Femur (tissue), 1 donor: Measurements from ENCODE around the gene PRODH2.
"Not testable (repeated sequence)": the region's sequence is repeated elsewhere in the genome, so short reads cannot be mapped to it uniquely, and the experiment has no call there.

Experiments used
- DNase-seq: peaks from one replicate; pipeline ENCODE4 v3.0.0-alpha.2; 2017

Gene PRODH2

DNA sequence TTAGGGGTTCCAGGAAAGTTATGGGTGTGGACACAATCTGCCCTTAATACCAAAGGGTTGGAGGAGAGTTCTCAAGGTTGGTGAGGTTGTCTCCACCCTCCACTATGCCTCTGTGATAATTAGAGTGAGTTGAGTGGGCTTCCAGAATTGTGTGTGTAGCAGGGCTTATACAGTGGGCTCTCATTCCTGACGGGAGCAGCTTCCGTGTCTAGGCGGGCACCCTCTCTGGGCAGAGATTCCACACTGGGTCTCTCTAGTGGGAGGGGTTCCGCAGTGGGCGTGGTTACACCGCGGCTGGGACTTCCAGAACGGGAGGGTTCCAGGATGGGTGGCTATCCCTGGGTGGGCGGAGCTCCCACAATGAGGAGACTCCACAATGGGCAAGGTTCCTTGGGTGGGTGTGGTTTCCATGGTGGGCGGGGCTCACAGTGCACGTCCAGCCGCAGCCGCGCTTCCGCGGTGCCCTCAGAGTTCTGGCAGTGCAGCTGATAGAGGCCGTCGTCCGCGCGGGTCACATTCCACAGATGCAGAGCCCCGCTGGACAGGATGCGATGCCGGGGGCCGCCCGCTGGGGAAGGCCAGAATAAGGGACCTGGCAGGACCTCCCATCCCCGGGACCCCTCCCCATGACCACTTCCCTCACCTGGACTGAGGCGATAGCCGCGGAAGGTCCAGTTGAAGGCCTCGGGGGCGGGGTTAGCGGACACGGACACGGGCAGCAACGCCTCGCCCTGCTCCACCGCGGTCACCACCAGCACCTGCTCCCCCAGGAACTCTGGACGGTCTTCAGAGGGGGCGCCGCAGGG is 31.2 kb upstream of the PRODH2 start:
- DNase-seq, result no peak

- DNase-seq, result no peak
Observed at GRCh38 chr19:35842666-35843272, 30.1 kb upstream of the PRODH2 start.

- no peak for DNase-seq
Observed at GRCh38 chr19:35841961-35842595, 29.4 kb upstream of the PRODH2 start.

DNA sequence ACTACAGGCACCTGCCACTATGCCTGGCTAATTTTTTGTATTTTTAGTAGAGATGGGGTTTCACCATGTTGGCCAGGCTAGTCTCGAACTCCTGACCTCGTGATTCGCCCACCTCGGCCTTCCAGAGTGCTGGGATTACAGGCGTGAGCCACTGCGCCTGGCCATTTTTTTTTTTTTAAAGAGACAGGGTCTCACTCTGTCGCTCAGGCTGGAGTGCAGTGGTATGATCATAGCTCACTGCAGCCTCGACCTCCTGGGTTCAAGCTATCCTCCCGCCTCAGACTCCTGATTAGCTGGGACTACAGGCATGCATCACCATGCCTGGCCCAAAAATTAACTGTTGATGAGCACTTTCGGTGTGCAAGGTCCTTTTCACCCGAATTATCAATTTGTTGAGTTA is 23.5 kb upstream of the PRODH2 start:
- not testable (repeated sequence) for DNase-seq

- no peak for DNase-seq
Observed at GRCh38 chr19:35833972-35834371, 21.3 kb upstream of the PRODH2 start.

DNA sequence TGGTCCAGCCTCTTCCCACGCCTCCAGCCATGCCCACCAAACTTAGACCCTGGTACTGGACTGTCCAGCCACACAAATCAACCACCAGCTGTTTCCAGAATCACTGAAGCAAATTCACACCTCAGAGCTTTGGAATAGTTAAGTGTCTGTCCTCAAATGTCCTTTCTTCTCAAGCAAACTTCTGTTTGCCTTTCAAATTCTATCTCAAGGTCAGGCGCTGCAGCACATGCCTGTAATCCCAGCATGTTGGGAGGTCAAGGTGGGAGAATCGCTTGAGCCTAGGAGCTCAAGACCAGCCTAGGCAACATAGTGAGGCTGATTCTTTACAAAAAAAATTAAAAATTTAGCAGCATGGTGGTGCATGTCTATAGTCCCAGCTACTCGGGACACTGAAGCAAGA is 19.4 kb upstream of the PRODH2 start:
- DNase-seq, result no peak

GRCh38 chr19:35830986-35831385 is 18.3 kb upstream of the PRODH2 start:
- DNase-seq, result no peak

DNA sequence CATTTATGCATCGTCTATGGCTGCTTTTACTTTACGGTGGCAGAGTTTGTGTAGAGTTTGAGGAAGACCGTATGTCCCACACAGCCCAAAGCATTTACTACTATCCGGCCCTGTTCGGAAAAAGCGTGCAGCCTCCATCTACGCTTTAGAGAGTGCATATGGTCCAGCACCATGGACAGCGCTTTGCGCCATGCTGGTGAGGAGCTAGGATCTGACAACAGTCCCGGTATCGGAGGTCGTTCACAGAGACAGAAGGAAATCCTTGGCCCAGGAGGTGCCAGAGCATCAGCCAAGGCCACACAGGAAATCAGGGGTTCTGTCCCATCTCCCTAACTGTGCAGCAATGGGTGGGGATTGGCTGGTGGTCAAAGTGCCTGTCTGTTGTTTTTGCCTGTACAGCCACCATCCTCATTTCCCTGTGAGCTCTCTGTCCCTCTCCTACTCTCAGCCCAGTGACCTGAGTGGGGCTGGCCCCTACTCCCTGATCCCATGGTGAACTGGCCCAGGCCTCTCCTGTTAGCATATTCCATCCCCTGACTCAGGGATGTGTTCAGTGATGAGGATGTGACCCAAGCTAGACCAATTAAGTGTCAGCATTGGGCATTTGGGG is 16.2 kb upstream of the PRODH2 start:
- peak; percentile 79 for DNase-seq

- no peak for DNase-seq
Observed at GRCh38 chr19:35824150-35824549, 11.5 kb upstream of the PRODH2 start.

DNA sequence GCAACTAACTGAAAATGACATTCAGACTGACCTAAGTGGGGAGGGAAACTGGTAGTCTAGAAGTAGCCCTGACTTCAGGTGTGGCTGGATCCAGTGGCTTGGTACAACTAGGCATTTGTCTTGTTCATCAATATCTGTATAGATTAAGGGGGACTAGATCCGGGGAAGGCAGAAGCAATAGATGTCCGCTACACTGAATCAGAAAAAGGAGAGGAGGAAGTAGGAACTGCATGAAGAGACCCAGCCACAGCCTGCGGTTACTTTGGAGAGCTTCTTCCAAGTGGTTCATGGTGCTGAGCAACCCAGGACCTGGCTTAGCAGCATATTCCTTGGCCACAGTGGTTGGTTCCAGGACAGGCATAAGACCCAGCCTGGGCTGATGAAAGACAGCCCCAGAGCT is 9.9 kb upstream of the PRODH2 start:
- DNase-seq, result no peak

DNA sequence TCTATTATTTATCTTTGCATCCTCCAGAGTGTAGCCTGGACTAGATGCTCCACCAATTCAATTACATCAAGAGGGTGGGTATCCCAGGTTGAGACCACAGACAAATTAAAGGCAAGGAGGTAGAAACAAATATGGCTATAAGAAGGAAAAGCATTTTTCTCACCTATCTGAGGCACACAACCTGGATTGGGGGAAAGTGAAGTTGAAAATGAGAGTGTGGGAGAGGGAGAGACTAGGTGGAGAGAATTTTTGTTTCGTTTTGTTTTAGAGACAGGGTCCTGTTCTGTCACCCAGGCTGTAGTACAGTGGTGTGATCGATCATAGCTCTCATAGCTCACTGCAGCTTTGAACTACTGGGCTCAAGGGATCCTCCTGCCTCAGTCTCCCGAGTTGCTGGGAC is 5.8 kb upstream of the PRODH2 start:
- DNase-seq, result no peak

DNA sequence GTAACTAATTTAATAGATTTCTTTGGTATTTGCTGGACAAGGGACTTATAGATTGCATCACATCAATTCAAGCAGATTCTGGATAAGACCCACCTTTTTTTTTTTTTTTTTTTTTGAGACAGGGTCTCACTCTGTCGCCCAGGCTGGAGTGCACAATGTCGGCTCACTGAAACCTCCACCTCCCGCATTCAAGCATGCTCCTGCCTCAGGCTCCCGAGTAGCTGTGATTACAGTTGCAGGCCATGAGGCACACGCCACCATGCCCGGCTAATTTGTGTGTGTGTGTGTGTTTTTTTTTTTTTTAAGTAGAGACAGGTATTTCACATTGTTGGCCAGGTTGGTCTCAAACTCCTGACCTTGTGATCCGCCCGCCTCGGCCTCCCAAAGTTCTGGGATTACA is 4.2 kb upstream of the PRODH2 start:
- no peak for DNase-seq

- DNase-seq, result no peak
Observed at GRCh38 chr19:35816262-35816661, 3.6 kb upstream of the PRODH2 start.

GRCh38 chr19:35813043-35813890 is 622 bp upstream of the PRODH2 start:
- DNase-seq, result no peak

DNA sequence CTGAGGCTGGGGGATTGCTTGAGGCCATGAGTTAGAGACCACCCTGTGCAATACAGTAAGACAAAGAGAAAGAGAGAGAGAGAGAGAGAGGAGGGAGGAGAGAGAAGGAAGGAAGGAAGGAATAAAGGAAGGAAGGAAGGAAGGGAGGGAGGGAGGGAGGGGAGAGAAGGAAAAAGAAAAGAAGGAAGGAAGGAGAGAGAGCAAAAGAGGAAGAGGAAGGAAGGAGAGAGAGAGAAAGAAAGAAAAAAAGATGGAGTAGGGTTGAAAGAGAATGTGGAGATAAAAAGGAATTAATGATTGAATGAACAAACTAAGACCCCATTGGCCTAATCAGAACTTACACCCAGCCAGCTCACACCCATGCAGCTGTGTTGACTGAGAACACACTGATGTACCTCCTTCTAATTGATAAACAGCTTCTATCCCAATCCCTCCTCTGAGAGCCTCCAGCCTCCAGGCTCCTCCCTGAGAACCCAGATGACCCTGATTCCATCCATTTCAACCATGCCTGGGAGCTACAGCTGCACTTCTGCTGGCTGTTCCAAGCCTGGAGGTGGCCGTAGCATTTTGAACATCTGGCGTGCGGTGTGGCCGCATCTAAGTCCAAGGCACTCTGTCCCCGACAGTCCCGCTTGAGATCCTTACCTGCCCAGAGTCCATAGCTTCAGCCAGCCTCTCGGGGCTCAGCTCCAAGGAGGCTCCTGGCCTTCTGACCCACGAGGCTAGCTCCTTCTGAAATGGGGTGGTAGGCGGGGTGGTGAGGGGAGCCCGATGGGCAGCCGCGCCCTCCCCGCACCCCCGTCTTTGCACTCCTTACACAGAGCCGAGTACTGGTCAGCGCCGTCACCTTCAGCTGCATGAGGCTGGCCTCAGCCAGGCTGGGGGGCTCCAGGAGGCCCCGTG is 1.1 kb downstream of the PRODH2 start:
- DNase-seq, result no peak

- DNase-seq, result no peak
Observed at GRCh38 chr19:35807633-35808032, 5.0 kb downstream of the PRODH2 start.

- no peak for DNase-seq
Observed at GRCh38 chr19:35806597-35806996, 6.0 kb downstream of the PRODH2 start.

DNA sequence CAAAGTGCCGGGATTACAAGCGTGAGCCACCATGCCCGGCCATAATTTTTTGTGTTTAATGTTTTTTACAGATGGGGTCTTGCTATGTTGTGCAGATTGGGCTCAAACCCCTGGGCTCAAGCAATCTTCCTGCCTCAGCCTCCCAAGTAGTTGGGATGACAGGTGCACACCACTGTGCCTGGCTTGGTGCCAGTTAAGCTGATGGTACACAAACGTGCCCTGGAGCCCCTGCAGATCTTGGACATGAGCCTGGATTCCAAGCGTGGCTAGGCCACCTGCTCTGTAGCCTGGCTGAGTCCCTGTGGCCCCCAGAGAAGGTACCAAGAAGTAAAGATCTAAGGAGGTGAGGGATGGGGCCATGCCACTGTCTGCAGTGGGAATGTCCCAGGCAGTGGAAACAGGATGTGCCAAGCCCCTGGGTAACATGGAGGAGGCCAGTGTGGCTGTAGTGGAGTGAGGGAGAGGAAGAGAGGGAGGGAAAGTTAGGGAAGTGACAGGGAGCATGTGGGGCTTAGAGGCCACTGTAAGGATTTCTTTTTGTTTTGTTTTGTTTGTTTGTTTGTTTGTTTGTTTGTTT is 7.0 kb downstream of the PRODH2 start:
- no peak for DNase-seq

DNA sequence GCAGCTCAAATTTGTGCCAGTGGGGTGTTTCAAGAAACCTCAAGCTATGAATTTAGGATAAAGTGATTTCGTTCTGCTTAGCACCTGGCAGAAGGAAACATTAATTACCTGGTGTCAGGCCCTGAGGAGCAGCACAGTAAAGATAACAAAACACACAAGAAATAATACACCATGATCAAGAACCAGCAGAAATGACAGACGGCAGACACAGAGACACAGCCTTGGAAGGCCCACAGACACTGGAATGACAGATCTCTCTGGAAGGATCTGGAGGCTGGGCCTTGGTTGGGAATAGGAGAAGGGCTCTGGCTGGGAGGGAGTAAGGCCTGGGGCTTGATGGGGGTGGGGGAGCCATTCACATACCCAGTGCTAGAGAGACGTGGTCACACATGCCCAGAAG is 10.8 kb downstream of the PRODH2 start:
- DNase-seq, result no peak

DNA sequence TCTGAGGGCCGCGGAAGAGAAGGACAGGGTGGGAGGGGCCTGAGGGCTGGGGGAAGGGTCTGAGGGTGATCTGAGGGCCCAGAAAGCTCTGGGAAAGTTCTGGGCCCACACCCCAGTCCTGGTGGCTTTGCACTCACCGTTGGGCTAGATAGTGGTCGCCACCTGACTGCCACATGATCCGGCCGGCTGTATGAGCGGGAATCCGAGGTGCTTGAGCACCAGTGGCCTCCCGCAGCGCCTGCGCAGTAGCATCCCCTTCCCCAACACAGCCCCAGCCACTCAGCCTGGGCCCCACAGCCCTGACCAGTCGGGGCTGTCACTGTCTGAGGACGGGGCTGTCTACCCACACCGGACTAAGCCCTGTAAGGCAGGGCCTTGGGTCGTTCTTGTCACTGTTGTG is 15.0 kb downstream of the PRODH2 start:
- DNase-seq, result no peak
